NCI-H1436 (cell line): ENCODE results near the gene LNPEP.

ENCODE experiments used
- DNase-seq: peaks from one replicate; lab custom pipeline; 2025; lab: John Stamatoyannopoulos, UW

LNPEP gene

DNA sequence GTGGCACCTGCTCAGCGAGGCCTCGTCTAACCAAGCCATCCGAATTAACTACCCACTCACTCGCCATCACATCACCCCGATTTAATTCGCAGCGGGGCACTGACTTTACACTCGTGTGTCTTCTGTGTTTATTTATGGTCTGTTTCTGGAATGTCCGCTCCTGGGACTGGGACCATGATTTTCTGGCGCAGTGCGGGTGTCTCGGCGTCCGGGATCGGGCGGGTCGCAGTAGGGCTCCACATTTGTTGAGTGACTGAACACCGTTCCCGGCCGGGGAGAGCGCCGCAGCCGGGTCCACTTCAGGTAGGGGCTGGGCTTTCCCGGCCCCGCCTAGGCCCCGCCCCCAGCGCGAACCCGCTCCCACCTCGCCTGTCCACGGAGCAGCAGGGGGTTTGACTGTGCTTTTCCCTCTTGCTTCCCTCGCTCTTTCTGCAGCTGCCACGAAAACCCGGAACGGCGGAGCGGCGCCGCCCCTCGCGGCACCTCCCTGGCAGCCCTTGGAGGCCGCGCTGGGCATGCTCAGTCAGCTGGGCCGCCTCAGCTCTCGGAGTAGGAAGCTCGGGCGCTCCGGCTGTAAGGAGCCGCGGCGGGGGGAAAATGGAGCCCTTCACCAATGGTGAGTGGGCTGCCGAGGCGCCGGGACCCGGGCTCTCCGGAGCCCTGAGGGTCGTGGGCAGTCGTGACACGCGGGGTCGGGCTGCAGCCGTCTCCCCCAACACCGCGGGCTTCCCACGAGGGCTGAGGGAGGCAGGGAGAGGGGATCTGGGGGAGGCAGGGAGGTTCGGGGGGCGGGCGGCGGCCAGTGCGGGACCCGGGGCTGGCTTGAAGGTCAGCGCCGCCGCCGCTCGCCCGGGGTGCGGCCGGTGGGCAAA, at the start of gene LNPEP:
Gene LNPEP, plus strand, starts transcription at position 522 of the 872 bp plus-strand sequence. Its CDS starts 76 bp downstream, at position 598.
- peak; percentile 95 for DNase-seq

DNA sequence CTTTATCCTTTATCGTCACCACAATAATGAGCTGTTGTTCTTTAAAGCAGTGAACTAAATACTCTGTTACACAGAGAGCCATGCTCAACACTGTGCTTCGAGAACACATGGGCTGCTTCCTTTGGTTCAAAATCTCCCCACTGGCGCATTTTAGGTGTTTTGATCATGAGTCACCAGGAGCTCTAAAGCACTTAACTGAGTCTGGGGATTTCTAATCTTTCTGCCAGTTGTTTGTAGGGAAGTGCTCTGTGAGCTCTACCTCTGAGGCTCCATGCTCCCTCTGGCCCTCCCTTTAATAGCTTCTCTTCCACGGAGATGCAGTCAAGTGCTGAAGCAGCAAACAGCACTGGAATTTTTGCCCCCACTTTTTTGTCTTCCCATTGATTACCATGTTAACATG, 42.5 kb upstream of the LNPEP start:
- DNase-seq = no peak

DNA sequence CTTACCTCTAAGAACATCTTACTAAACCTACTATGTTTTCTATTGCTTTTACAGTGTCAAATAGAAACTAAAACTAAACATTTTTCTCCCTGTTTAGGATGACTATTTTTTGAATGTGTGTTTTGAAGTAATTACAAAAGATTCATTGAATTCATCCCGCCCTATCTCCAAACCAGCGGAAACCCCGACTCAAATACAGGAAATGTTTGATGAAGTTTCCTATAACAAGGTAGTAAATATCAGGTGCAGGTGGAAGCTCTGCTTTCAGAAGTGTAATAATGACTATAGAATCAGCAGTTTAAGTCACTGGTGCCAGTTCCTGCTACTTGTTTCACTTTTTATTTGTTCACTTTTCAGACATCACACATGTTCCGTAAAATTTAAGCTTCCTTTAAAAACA, 39.6 kb upstream of the LNPEP start:
- DNase-seq = no peak

GRCh38 chr5:96896806-96897205, 39.1 kb upstream of the LNPEP start:
- DNase-seq = no peak

GRCh38 chr5:96901384-96901783, 34.5 kb upstream of the LNPEP start:
- DNase-seq = no peak

DNA sequence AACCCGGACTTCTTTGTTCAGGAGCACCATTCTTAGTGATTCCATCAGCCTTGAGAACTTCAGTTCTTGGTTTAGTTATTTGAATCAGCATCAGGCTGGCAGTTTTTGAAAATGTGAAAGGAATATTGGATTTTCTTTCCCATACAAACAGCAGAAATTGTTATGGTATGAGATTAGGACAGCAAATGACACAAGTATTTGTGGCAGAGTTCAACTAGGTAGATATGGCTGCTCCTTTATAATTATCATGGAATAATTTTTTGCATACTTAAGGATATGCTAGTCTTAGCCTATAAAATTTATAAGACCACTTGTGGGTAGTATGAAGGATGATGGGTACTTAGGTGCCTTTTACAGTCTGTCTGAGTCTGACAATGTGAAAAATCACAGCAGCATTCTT, 34.0 kb upstream of the LNPEP start:
- no peak for DNase-seq

DNA sequence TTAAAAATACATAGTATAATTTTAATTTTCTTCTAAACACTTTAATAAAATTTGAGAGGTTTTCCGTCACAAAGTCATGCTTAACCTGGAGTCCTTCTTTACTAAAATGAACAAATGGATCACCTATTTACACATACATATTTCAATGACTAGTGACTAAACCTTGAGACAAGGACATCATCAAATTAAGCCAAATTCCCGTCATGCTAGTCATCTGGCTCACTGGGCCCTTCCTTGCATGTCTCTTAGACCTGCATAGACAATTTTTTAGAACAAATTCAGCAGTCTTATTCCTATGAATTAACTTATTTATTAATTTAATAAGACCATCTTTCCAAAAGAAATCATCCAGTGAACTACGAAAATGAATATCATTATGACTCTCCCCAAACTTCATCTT, 33.0 kb upstream of the LNPEP start:
- DNase-seq = no peak

GRCh38 chr5:96903300-96903699, 32.6 kb upstream of the LNPEP start:
- no peak for DNase-seq

- DNase-seq = no peak
Observed at GRCh38 chr5:96904054-96904931, 31.6 kb upstream of the LNPEP start.

- no peak for DNase-seq
Observed at GRCh38 chr5:96905864-96906263, 30.0 kb upstream of the LNPEP start.

DNA sequence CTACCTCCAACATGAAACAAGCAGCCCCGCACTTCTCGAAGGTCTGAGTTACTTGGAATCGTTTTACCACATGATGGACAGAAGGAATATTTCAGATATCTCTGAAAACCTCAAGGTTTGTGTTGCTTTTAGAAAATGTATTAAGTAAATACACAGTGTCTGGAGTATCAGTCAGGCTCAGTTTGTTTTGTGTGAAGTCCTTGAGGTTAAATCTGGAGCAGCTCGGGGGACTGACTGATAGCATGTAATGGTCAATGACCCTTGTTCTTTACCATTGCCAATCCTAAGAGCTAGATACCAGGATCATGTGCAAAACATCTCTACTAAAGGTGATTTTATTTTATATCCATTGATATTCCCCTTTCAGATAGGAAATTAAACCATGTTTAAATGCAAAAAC, 26.9 kb upstream of the LNPEP start:
- DNase-seq = no peak

DNA sequence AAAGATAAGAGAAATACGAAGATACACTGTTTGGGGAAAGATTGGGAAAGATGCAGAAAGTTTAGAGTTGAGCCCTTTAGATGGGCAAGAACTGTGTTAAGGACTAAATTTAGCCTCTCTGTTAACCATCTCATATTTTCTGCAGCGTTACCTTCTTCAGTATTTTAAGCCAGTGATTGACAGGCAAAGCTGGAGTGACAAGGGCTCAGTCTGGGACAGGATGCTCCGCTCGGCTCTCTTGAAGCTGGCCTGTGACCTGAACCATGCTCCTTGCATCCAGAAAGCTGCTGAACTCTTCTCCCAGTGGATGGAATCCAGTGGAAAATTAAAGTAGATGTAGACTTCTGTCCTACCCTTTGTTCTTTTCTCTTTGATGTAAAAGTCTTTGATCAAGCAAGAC, 26.4 kb upstream of the LNPEP start:
- no peak for DNase-seq

DNA sequence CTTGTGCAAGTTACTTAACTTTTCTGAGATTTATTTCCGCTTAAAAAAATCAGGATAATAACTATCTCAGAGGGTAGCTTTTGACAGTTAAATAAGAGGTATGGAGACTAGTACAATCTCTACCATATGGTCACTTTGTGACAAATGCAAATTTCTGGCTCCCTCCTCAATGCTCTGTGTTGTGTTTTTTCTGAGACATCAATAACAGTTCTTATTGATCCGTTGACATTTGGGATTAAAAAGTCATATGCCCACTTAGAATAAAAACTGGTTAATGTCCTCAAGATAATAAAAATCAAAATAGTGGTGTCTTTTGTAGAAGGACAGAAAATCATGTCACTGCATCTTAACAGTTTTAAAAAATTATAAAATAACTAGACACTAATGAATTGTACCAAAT, 24.7 kb upstream of the LNPEP start:
- DNase-seq = no peak

DNA sequence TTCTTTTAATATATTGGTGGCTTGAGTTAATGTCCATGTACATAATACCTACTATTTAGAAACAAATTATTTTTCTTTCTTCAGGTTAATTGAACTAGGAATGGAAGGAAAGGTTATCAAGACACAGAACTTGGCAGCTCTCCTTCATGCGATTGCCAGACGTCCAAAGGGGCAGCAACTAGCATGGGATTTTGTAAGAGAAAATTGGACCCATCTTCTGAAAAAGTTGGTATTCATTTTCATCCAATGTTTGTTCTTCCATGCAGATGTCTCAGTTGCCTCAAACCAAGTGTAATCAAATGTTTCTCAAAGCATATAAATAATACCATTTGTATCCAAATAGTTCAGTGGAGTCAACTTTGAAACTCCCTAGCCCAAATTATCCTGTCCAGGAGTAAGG, 22.6 kb upstream of the LNPEP start:
- DNase-seq = no peak

DNA sequence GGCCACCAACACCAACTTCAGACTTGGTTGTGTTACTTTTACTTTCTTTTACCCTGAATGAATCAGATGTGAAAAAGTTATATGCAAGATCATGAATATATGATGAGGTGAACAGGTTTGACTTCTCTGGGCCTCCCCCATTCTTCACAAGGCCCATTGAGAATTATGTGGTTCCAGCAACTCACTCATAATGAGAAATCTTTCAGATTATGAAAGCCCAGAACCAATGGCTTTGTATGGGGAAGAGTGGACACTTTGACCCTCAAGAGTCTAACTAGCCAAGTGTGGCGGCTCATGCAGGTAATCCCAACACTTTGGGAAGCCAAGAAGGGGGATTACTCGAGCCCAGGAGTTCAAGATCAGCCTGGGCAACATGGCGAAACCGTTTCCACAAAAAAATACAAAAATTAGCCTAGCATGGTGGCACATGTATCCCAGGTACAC, 16.1 kb upstream of the LNPEP start:
- DNase-seq = no peak

GRCh38 chr5:96920744-96921355, 15.0 kb upstream of the LNPEP start:
- DNase-seq = no peak

DNA sequence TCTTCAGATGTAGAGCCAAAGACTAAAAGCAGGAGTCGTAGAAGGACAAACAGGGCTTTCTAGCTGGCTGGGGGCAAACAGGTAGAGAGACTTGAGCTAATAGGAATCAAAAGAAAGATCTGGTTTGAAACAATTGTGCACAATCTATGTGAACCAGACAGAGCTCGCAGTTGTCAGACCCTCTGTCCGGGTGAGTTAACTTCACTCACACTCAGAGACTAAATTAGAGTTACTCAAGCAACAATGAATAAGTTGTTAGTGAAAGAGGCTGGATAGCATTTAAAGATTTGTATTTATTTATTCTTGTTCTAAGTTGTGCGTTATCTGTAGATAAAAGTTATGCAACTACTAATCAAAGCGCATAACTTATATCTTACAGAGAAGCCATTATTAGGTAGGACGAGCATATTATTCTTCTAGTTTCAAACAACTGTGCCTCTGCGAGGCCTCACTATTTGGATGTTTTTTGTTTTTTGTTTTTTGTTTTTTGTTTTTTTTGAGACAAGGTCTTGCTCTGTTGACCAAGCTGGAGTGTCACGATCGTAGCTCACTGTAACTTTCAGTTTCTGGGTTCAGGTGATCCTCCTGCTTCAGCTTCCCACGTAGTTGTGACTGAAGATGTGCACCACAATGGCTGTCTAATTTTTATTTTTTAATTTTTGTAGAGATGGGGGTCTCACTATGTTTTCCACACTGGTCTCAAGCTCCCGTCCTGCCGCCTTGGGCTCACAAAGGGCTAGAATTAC, 13.2 kb upstream of the LNPEP start:
- DNase-seq = no peak

DNA sequence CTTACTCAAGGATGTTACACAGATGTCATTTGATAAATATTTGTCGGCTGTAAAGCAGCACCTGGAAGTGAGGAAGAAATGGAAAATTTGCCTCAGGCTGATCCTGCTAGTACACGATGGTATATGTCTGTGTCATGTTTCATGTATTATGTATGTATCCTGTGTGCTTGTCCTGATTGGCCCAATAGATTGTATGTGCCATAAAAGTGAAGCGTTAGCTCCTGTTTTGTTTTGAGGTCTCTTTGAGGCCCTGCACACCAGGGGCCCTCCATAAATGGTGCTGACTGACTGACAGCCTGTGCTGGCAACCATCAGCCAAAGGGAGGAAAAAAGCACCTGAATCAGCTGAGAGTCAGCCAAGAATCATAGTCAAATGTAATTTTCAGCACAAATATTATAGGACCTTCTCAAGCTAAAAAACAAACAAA, 11.8 kb upstream of the LNPEP start:
- DNase-seq = no peak

GRCh38 chr5:96926276-96926675, 9.6 kb upstream of the LNPEP start:
- DNase-seq = no peak

DNA sequence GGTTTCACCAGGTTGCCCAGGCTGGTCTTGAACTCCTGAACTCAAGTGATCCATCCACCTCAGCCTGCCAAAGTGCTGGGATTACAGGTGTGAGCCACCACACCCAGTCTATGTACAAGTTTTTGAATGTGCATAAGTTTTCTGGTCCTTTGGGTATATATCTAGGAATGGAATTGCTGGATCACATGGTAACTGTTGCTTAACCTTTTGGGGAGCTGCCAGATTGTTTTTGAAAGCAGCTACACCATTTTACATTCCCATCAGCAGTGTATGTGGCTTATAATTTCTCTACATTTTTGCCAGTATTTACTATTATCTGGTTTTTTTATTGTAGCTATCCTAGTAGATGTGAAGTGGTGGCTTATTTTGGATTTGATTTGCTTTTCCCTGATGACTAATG, 8.9 kb upstream of the LNPEP start:
- DNase-seq = no peak

- DNase-seq = no peak
Observed at GRCh38 chr5:96928931-96929708, 6.8 kb upstream of the LNPEP start.
